Measurements from ENCODE around the gene CLDN24. TPM values are rescaled to one million over a fixed set of nuclear protein-coding genes. Genes with fewer than 3 reads are reported as not detected.

Gene CLDN24
- total and polyA plus RNA-seq, 2 donors (not counting 1 experiment from before 2014, with no cell fraction given): not detected

DNA sequence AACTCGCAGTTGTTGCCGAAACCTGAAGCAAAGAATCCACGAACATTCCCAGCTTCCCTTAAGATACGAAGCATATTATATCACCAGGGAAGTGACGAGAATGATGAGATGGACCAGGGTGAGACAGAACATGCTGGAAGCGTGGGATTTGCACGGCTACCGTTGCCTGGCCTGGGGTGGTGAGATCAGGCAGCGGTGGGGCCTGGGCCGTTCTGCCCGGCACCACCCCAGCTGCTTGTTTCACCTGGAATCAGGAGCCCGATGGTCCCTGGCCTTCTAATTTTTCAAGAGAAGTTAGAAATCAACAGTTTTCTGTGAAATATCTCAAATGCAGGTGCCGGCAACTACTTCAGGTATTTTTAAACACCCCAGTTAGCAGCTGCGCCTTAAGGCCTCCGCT, 7.9 kb downstream of the CLDN24 start:
- Histone ChIP-seq H3K27ac (ENCODE audit: insufficient read depth, low read length) (no peak overlapping the region), H3K9ac (ENCODE audit: insufficient read depth, low read length) (no peak overlapping the region), H3K4me3 (replicated peaks in 1 of 4; ENCODE audit: control extremely low read depth in 1 of 4, insufficient read depth in 1 of 4, low read depth in 3 of 4, low read length in 4 of 4) (no peak overlapping the region), H3K36me3 (ENCODE audit: control insufficient read depth, insufficient read depth, low read length) (peaks cover 6% of the 10 kb centered on the region), H3K4me2 (ENCODE audit: extremely low read depth, insufficient read depth, low read length) (no peak overlapping the region), H3K9me3 (ENCODE audit: control insufficient read depth, insufficient read depth, low read depth, low read length) (no peaks in the 10 kb centered on the region), H4K20me1 (ENCODE audit: control insufficient read depth, extremely low read depth, insufficient read depth, low read length) (no peaks in the 10 kb centered on the region), H3K79me2 (ENCODE audit: control insufficient read depth, insufficient read depth, low read length) (no peaks in the 10 kb centered on the region), H3K27me3 (ENCODE audit: control insufficient read depth, insufficient read depth, low read length) (no peaks in the 10 kb centered on the region), H3K4me1 (ENCODE audit: control insufficient read depth, extremely low read depth, insufficient read depth, low read length) (no peaks in the 10 kb centered on the region), H2AFZ (ENCODE audit: low read length) (no peak overlapping the region)
- no peak for DNase-seq (ENCODE audit: low read depth in 2 of 2)
- TF ChIP-seq CTCF (conservative IDR thresholded peaks at IDR 0.05 in 1 of 2, IDR thresholded peaks at IDR 0.05 in 1 of 2; ENCODE audit: low read depth in 1 of 2, low read length in 2 of 2) (no peak), EZH2 (IDR thresholded peaks at IDR 0.05; ENCODE audit: low read length, missing control alignments) (no peak)

DNA sequence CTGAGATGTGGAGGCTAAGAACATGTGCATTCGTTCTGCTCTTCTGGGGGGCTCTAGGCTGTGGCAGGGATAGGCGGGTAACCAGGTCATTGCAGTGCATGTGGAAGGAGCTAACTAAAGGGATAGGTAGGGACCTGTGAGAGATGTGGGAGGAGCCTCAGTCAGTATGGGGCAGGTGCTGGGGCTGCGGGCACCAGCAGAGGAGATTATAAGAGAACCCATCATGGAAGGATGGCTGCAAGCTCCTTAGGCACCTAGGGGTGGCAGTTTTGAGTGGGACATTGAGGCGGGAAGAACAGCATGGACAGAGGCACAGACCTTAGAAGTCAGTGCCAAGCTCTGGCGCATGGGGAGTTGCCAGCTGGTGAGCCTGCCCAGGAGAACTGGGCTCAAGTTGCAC, 9.4 kb downstream of the CLDN24 start:
- H3K4me3 ChIP-seq (replicated peaks in 1 of 4; ENCODE audit: control extremely low read depth in 1 of 4, insufficient read depth in 1 of 4, low read depth in 3 of 4, low read length in 4 of 4): no peak overlapping the region
- H3K9me3 ChIP-seq (ENCODE audit: control insufficient read depth, insufficient read depth, low read depth, low read length): no peaks in the 10 kb centered on the region
- no peak for TF ChIP-seq CTCF (conservative IDR thresholded peaks at IDR 0.05 in 1 of 2, IDR thresholded peaks at IDR 0.05 in 1 of 2; ENCODE audit: low read depth in 1 of 2, low read length in 2 of 2)
- TF ChIP-seq EZH2 (IDR thresholded peaks at IDR 0.05; ENCODE audit: low read length, missing control alignments): no peak

DNA sequence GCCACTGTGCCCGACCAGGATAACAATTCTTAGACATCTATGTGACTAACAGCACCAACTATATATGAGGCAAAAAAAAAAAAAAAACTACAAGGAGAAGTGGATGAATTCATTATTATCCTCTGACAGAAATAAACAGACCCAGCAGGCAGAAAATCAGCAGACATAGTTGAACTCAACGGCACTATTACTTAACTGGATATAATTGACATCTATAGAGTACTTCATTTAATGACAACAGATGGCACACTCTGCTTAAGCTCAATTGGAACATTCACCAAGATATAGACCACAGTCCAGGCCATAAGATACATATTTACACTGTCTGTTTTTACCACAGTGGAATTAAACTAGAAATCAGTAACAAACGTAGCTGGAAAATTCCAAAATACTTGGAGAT, 15.4 kb downstream of the CLDN24 start:
- TF ChIP-seq EZH2 (IDR thresholded peaks at IDR 0.05; ENCODE audit: low read length, missing control alignments) (no peak), CTCF (conservative IDR thresholded peaks at IDR 0.05 in 1 of 2, IDR thresholded peaks at IDR 0.05 in 1 of 2; ENCODE audit: low read depth in 1 of 2, low read length in 2 of 2) (no peak)
- Histone ChIP-seq H3K4me3 (replicated peaks in 1 of 4; ENCODE audit: control extremely low read depth in 1 of 4, insufficient read depth in 1 of 4, low read depth in 3 of 4, low read length in 4 of 4) (no peak overlapping the region), H3K9ac (ENCODE audit: insufficient read depth, low read length) (no peak overlapping the region), H3K27me3 (ENCODE audit: control insufficient read depth, insufficient read depth, low read length) (no peaks in the 10 kb centered on the region), H3K4me1 (ENCODE audit: control insufficient read depth, extremely low read depth, insufficient read depth, low read length) (no peaks in the 10 kb centered on the region), H3K79me2 (ENCODE audit: control insufficient read depth, insufficient read depth, low read length) (no peaks in the 10 kb centered on the region), H3K4me2 (ENCODE audit: extremely low read depth, insufficient read depth, low read length) (no peak overlapping the region), H3K36me3 (ENCODE audit: control insufficient read depth, insufficient read depth, low read length) (no peaks in the 10 kb centered on the region), H4K20me1 (ENCODE audit: control insufficient read depth, extremely low read depth, insufficient read depth, low read length) (no peaks in the 10 kb centered on the region), H2AFZ (ENCODE audit: low read length) (no peak overlapping the region), H3K9me3 (ENCODE audit: control insufficient read depth, insufficient read depth, low read depth, low read length) (no peaks in the 10 kb centered on the region), H3K27ac (ENCODE audit: insufficient read depth, low read length) (no peak overlapping the region)
- DNase-seq (ENCODE audit: low read depth in 2 of 2): no peak

More for the DNA sequence above, 9.4 kb downstream of the CLDN24 start:
- no peaks in the 10 kb centered on the region for H4K20me1 ChIP-seq (ENCODE audit: control insufficient read depth, extremely low read depth, insufficient read depth, low read length)
- H3K9ac ChIP-seq (ENCODE audit: insufficient read depth, low read length): no peak overlapping the region
- H3K79me2 ChIP-seq (ENCODE audit: control insufficient read depth, insufficient read depth, low read length): no peaks in the 10 kb centered on the region
- no peaks in the 10 kb centered on the region for H3K27me3 ChIP-seq (ENCODE audit: control insufficient read depth, insufficient read depth, low read length)
- H3K27ac ChIP-seq (ENCODE audit: insufficient read depth, low read length): no peak overlapping the region
- no peak overlapping the region for H3K4me2 ChIP-seq (ENCODE audit: extremely low read depth, insufficient read depth, low read length)
- H2AFZ ChIP-seq (ENCODE audit: low read length): no peak overlapping the region
- H3K4me1 ChIP-seq (ENCODE audit: control insufficient read depth, extremely low read depth, insufficient read depth, low read length): no peaks in the 10 kb centered on the region
- peaks cover 4% of the 10 kb centered on the region for H3K36me3 ChIP-seq (ENCODE audit: control insufficient read depth, insufficient read depth, low read length)
- DNase-seq (ENCODE audit: low read depth in 2 of 2): no peak
